ENCODE data around the gene ITGB1. TPM values are rescaled to one million over a fixed set of nuclear protein-coding genes. Genes with fewer than 3 reads are reported as not detected.
"Not testable (repeated sequence)": the region's sequence is repeated elsewhere in the genome, so short reads cannot be mapped to it uniquely, and the experiment has no call there.

The ITGB1 gene
- total RNA-seq, 1 donor from 2014 or later, result 263 TPM

GRCh38 chr10:32927750-32928149 is 30.3 kb downstream of the ITGB1 start:
- peaks cover 16% of the 10 kb centered on the region for H3K36me3 Mint-ChIP-seq (ENCODE audit: unreplicated experiment)

GRCh38 chr10:32923849-32924248 is 34.2 kb downstream of the ITGB1 start:
- H3K27ac Mint-ChIP-seq (ENCODE audit: unreplicated experiment), result peak overlapping the region; percentile 5
- no peaks in the 10 kb centered on the region for H3K27me3 Mint-ChIP-seq (ENCODE audit: unreplicated experiment)
- peaks cover 2% of the 10 kb centered on the region for H3K4me1 Mint-ChIP-seq (ENCODE audit: low read depth, unreplicated experiment)
- DNase-seq, result no peak
- H3K9me3 Mint-ChIP-seq (ENCODE audit: unreplicated experiment), result no peaks in the 10 kb centered on the region
- no peak overlapping the region for H3K4me3 Mint-ChIP-seq (ENCODE audit: unreplicated experiment)
- peaks cover 16% of the 10 kb centered on the region for H3K36me3 Mint-ChIP-seq (ENCODE audit: unreplicated experiment)
- TF ChIP-seq CTCF (IDR thresholded peaks at IDR 0.05; ENCODE audit: partially characterized antibody, unreplicated experiment), result no peak

More at GRCh38 chr10:32927750-32928149, 30.3 kb downstream of the ITGB1 start:
- TF ChIP-seq CTCF (IDR thresholded peaks at IDR 0.05; ENCODE audit: partially characterized antibody, unreplicated experiment), result no peak
- Mint-ChIP-seq H3K9me3 (ENCODE audit: unreplicated experiment) (peaks cover 1% of the 10 kb centered on the region), H3K27ac (ENCODE audit: unreplicated experiment) (no peak overlapping the region), H3K4me3 (ENCODE audit: unreplicated experiment) (no peak overlapping the region), H3K27me3 (ENCODE audit: unreplicated experiment) (no peaks in the 10 kb centered on the region), H3K4me1 (ENCODE audit: low read depth, unreplicated experiment) (peaks cover 8% of the 10 kb centered on the region)
- no peak for DNase-seq

- no peak for TF ChIP-seq CTCF (IDR thresholded peaks at IDR 0.05; ENCODE audit: partially characterized antibody, unreplicated experiment)
- no peak for DNase-seq
- Mint-ChIP-seq H3K4me3 (ENCODE audit: unreplicated experiment) (no peak overlapping the region), H3K27me3 (ENCODE audit: unreplicated experiment) (no peaks in the 10 kb centered on the region), H3K4me1 (ENCODE audit: low read depth, unreplicated experiment) (no peaks in the 10 kb centered on the region), H3K27ac (ENCODE audit: unreplicated experiment) (peak overlapping the region; percentile 10), H3K9me3 (ENCODE audit: unreplicated experiment) (no peaks in the 10 kb centered on the region), H3K36me3 (ENCODE audit: unreplicated experiment) (peaks cover 20% of the 10 kb centered on the region)
Measured at GRCh38 chr10:32923134-32923533, 34.9 kb downstream of the ITGB1 start.

GRCh38 chr10:32922170-32922569 is 35.9 kb downstream of the ITGB1 start:
- TF ChIP-seq CTCF (IDR thresholded peaks at IDR 0.05; ENCODE audit: partially characterized antibody, unreplicated experiment), result no peak
- no peak overlapping the region for H3K4me3 Mint-ChIP-seq (ENCODE audit: unreplicated experiment)
- peaks cover 22% of the 10 kb centered on the region for H3K36me3 Mint-ChIP-seq (ENCODE audit: unreplicated experiment)
- H3K27me3 Mint-ChIP-seq (ENCODE audit: unreplicated experiment), result no peaks in the 10 kb centered on the region
- DNase-seq, result no peak
- H3K9me3 Mint-ChIP-seq (ENCODE audit: unreplicated experiment), result no peaks in the 10 kb centered on the region
- H3K4me1 Mint-ChIP-seq (ENCODE audit: low read depth, unreplicated experiment), result no peaks in the 10 kb centered on the region
- H3K27ac Mint-ChIP-seq (ENCODE audit: unreplicated experiment), result no peak overlapping the region

GRCh38 chr10:32917817-32918216 is 40.2 kb downstream of the ITGB1 start:
- H3K27ac Mint-ChIP-seq (ENCODE audit: unreplicated experiment); H3K4me3 Mint-ChIP-seq (ENCODE audit: unreplicated experiment); H3K9me3 Mint-ChIP-seq (ENCODE audit: unreplicated experiment); H3K27me3 Mint-ChIP-seq (ENCODE audit: unreplicated experiment); DNase-seq; H3K4me1 Mint-ChIP-seq (ENCODE audit: low read depth, unreplicated experiment): not testable (repeated sequence)
- peaks cover 32% of the 10 kb centered on the region for H3K36me3 Mint-ChIP-seq (ENCODE audit: unreplicated experiment)
